Loucy (cell line): ENCODE measurements around the gene ADORA2A.
A peak's percentile ranks its signal among the peaks of the same experiment; 100 is the strongest.

Experiments
- H2AFZ ChIP-seq: fragments of 200-600 bp; sonication (generic); 2 replicates; pipeline ENCODE4 v1.6.0; 2016; ENCODE audit warnings: antibody characterized with exemption, mild to moderate bottlenecking, low read length, moderate library complexity
- H3F3A ChIP-seq: fragments of 200-600 bp; 2 replicates; pipeline ENCODE4 v1.6.0; 2016; ENCODE audit warnings: antibody characterized with exemption, low read depth, mild to moderate bottlenecking
- H3K27me3 ChIP-seq: fragments of 200-600 bp; sonication (generic); 2 replicates; pipeline ENCODE4 v1.6.1; 2014; ENCODE audit warnings: low read length, mild to moderate bottlenecking; ENCODE audit not compliant: insufficient read depth, poor library complexity, severe bottlenecking
- H3K36me3 ChIP-seq: fragments of 200-600 bp; sonication (generic); 2 replicates; pipeline ENCODE4 v1.6.1; 2016; ENCODE audit warnings: low read length; ENCODE audit not compliant: insufficient read depth
- H3K4me1 ChIP-seq: fragments of 200-600 bp; sonication (generic); 2 replicates; pipeline ENCODE4 v1.5.1; 2014; ENCODE audit warnings: low read length, mild to moderate bottlenecking; ENCODE audit not compliant: insufficient read depth, poor library complexity, severe bottlenecking
- H3K4me2 ChIP-seq: fragments of 200-600 bp; sonication (generic); 2 replicates; pipeline ENCODE4 v1.6.0; 2014; ENCODE audit warnings: antibody characterized with exemption, low read length, low read depth, mild to moderate bottlenecking; ENCODE audit not compliant: poor library complexity, severe bottlenecking
- H3K4me3 ChIP-seq: fragments of 200-600 bp; sonication (generic); 2 replicates; pipeline ENCODE4 v1.5.1; 2014; ENCODE audit warnings: low read length, mild to moderate bottlenecking, mixed read lengths; ENCODE audit not compliant: poor library complexity, severe bottlenecking
- H3K79me2 ChIP-seq: fragments of 200-600 bp; sonication (generic); 2 replicates; pipeline ENCODE4 v1.6.1; 2014; ENCODE audit warnings: low read length; ENCODE audit not compliant: insufficient read depth
- H3K9ac ChIP-seq: fragments of 200-600 bp; sonication (generic); 2 replicates; pipeline ENCODE4 v1.6.0; 2014; ENCODE audit warnings: mild to moderate bottlenecking, low read depth, low read length, moderate library complexity; ENCODE audit not compliant: poor library complexity, severe bottlenecking
- H3K9me2 ChIP-seq: fragments of 200-600 bp; sonication (generic); replicated peaks from 2 replicates; pipeline ENCODE4 v1.6.1; 2016; ENCODE audit warnings: low read depth, low read length, mixed read lengths
- H3K9me3 ChIP-seq: fragments of 200-600 bp; sonication (generic); 2 replicates; pipeline ENCODE4 v1.6.1; 2014; ENCODE audit warnings: mild to moderate bottlenecking, antibody characterized with exemption, low read length, low read depth; ENCODE audit not compliant: insufficient read depth
- H4K20me1 ChIP-seq: fragments of 200-600 bp; sonication (generic); 2 replicates; pipeline ENCODE4 v1.6.0; 2014; ENCODE audit warnings: antibody characterized with exemption, low read length, mild to moderate bottlenecking; ENCODE audit not compliant: insufficient read depth, poor library complexity, severe bottlenecking
- CTCF ChIP-seq: fragments of 200-600 bp; sonication (generic); conservative IDR thresholded peaks from 2 replicates; pipeline ENCODE4 v1.5.1; 2014; ENCODE audit warnings: mild to moderate bottlenecking, antibody characterized with exemption, low read length
- EZH2phosphoT487 ChIP-seq: fragments of 200-600 bp; IDR thresholded peaks from 2 replicates; pipeline ENCODE4 v1.6.1; 2018; ENCODE audit warnings: antibody characterized with exemption, mild to moderate bottlenecking, moderate library complexity, borderline replicate concordance

Gene ADORA2A

GRCh38 chr22:24420977-24421343, 6.4 kb upstream of the ADORA2A start:
- Histone ChIP-seq H3K27me3 (no peaks in the 10 kb centered on the region), H3K4me2 (no peak overlapping the region), H2AFZ (no peak overlapping the region), H3K9ac (no peak overlapping the region), H3F3A (no peaks in the 10 kb centered on the region), H3K36me3 (peaks cover 13% of the 10 kb centered on the region; the same call in 1 of the 2 replicates), H3K9me2 (no peaks in the 10 kb centered on the region), H3K4me3 (no peak overlapping the region), H3K4me1 (peaks cover 8% of the 10 kb centered on the region), H3K79me2 (no peaks in the 10 kb centered on the region), H4K20me1 (no peaks in the 10 kb centered on the region), H3K9me3 (no peaks in the 10 kb centered on the region)
- TF ChIP-seq EZH2phosphoT487 = no peak
- TF ChIP-seq CTCF = no peak

- no peaks in the 10 kb centered on the region for H3K9me2 ChIP-seq
- no peaks in the 10 kb centered on the region for H3K27me3 ChIP-seq
- no peak overlapping the region for H3K9ac ChIP-seq
- no peaks in the 10 kb centered on the region for H3K9me3 ChIP-seq
- no peak for TF ChIP-seq EZH2phosphoT487
- TF ChIP-seq CTCF = peak; percentile 67
- no peaks in the 10 kb centered on the region for H3F3A ChIP-seq
- peaks cover 8% of the 10 kb centered on the region; the same call in 1 of the 2 replicates for H3K36me3 ChIP-seq
- H3K4me1 ChIP-seq = peaks cover 13% of the 10 kb centered on the region
- no peak overlapping the region for H2AFZ ChIP-seq
- H3K4me2 ChIP-seq = no peak overlapping the region
- no peak overlapping the region for H3K4me3 ChIP-seq
- H4K20me1 ChIP-seq = no peaks in the 10 kb centered on the region
- no peaks in the 10 kb centered on the region for H3K79me2 ChIP-seq
Measured at GRCh38 chr22:24421428-24421931, 5.9 kb upstream of the ADORA2A start.

- no peak for TF ChIP-seq CTCF
- Histone ChIP-seq H3K79me2 (no peaks in the 10 kb centered on the region), H2AFZ (no peak overlapping the region), H3K9me2 (no peaks in the 10 kb centered on the region), H3F3A (no peaks in the 10 kb centered on the region), H3K36me3 (peaks cover 8% of the 10 kb centered on the region; the same call in 1 of the 2 replicates), H3K4me3 (no peak overlapping the region), H3K4me2 (no peak overlapping the region), H3K9ac (no peak overlapping the region), H3K9me3 (no peaks in the 10 kb centered on the region), H3K4me1 (peaks cover 20% of the 10 kb centered on the region), H3K27me3 (no peaks in the 10 kb centered on the region), H4K20me1 (no peaks in the 10 kb centered on the region)
Measured at GRCh38 chr22:24422102-24422665, 5.2 kb upstream of the ADORA2A start.
